ENCODE results near the gene ATXN1.
"Not testable (repeated sequence)": the region's sequence is repeated elsewhere in the genome, so short reads cannot be mapped to it uniquely, and the experiment has no call there.

The ATXN1 gene

DNA sequence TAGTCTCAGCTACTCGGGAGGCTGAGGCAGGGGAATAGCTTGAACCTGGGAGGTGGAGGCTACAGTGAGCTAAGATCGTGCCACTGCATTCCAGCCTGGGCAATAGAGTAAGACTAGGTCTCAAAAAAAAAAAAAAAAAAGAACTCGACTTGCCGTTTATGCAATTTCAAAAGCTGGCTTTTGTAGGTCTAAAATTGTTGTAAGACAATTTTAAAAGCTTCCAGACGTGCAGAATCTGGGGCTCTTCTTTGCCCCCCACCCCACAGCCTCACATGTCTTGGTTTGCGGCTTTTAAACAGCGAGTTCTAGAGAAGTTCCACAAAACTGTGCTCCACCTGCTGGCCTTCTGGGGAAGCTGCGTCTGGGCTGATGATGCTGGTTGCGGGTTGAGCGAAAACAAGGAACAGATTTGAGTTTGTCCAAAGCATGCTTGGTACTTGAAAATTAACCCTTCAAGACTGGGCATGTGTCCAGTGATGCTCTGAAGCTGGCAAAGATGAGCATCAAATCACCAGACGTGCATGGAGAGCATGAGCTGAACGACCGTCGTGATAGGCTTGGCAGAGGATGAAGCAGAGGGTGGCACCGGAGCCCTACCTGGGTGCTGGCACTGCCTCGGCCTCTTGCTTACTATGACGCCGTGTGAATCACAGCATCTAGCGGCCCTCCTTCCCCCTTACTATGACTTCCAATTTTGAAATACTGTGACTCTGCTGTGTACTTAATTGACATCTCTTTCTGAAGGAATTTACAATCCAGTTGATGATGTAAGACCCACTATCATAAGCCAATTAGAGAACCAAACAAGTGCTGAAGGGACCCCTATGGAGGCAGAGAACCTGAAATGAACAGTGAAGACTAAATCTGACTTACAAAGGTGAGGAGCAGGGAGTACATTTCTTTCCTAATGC is 351.5 kb downstream of the ATXN1 start:
- DNase-seq (ENCODE audit: low read depth) = no peak
- TF ChIP-seq, protein P1, sequence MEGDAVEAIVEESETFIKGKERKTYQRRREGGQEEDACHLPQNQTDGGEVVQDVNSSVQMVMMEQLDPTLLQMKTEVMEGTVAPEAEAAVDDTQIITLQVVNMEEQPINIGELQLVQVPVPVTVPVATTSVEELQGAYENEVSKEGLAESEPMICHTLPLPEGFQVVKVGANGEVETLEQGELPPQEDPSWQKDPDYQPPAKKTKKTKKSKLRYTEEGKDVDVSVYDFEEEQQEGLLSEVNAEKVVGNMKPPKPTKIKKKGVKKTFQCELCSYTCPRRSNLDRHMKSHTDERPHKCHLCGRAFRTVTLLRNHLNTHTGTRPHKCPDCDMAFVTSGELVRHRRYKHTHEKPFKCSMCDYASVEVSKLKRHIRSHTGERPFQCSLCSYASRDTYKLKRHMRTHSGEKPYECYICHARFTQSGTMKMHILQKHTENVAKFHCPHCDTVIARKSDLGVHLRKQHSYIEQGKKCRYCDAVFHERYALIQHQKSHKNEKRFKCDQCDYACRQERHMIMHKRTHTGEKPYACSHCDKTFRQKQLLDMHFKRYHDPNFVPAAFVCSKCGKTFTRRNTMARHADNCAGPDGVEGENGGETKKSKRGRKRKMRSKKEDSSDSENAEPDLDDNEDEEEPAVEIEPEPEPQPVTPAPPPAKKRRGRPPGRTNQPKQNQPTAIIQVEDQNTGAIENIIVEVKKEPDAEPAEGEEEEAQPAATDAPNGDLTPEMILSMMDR (IDR thresholded peaks at IDR 0.05; ENCODE audit: low read depth, low read length, missing control alignments) = peak; percentile 90
- H3K4me3 ChIP-seq (ENCODE audit: low read depth, low read length) = no peak overlapping the region

DNA sequence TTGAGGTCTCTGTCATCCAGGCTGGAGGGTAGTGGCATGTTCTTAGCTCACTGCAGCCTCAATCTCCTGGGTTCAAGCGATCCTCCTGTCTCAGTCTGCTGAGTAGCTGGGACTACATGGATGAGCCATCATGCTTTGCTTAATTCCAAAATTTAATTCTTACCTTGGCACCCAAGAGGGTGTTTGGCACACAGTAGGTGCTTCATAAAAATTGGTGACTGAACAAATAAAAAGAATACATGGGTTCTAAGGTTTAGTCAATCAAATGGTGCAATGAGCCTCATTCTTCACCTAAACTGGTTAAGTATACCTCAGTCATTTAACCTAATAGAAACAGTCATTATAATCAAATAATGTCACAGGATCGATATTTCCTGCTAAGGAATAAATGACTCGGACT is 352.5 kb downstream of the ATXN1 start:
- no peak overlapping the region for H3K4me3 ChIP-seq (ENCODE audit: low read depth, low read length)
- TF ChIP-seq, protein P1 (IDR thresholded peaks at IDR 0.05; ENCODE audit: low read depth, low read length, missing control alignments) = no peak

DNA sequence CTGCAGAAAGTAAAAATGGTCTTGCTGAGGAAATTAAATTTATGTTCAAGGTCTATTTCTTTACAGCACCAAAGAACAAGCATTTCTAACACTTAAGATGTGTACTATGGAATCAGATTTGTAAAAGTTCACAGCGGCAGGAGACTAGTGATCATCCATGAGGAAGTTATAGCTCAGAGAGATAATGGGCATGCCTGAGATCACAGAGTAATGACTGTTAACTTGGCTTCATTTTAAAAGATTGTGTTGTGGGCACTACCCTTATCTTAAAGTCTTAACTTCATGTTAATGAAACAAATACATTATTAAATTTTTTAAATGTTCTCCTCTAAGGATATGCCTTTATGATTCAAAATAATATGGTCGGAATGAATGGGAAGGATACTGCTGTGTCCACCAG is 354.3 kb downstream of the ATXN1 start:
- TF ChIP-seq, protein P1 (IDR thresholded peaks at IDR 0.05; ENCODE audit: low read depth, low read length, missing control alignments) = no peak
- DNase-seq (ENCODE audit: low read depth) = no peak
- no peak overlapping the region for H3K4me3 ChIP-seq (ENCODE audit: low read depth, low read length)

More for the DNA sequence above, 352.5 kb downstream of the ATXN1 start:
- no peak for DNase-seq (ENCODE audit: low read depth)

DNA sequence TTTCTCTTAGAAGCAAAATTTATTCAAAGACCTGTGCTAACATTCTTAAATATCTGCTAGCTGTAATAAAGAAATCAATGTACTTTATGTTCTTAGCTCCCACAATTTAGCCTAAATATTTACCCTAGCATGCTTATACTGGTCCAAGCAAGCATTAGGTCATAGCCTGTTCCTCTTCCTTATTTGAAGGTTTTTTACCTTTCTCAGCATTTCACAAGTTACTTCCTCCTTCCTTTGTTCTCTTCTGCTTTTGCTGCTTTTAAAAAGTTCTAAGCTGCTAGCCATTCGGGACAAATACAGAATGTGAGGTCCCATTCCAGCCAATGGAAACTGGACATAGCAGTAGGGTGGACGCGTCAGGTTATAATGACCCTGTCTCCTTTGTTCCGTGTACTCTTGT is 354.7 kb downstream of the ATXN1 start:
- DNase-seq (ENCODE audit: low read depth); H3K4me3 ChIP-seq (ENCODE audit: low read depth, low read length): not testable (repeated sequence)

DNA sequence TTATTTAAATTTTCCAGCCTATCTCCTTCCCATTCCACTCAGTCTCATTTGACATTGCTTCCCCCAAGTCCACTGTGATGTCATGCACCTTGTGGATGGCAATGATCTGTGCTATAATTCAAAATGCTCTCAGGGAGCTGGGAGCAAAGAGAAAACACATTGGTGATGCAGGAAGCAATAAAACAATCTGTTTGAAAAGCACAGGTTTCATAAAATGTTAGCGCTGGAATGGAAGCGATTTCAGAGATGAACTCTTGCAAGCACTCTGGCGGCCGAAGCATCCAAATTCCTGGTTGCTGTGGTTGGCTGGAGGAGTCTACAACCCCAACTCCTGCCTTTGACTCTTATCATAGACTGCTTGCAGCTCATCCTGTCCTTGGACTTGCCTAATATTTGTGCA is 355.9 kb downstream of the ATXN1 start:
- H3K4me3 ChIP-seq (ENCODE audit: low read depth, low read length) = no peak overlapping the region
- TF ChIP-seq, protein P1 (IDR thresholded peaks at IDR 0.05; ENCODE audit: low read depth, low read length, missing control alignments) = no peak
- DNase-seq (ENCODE audit: low read depth) = no peak

DNA sequence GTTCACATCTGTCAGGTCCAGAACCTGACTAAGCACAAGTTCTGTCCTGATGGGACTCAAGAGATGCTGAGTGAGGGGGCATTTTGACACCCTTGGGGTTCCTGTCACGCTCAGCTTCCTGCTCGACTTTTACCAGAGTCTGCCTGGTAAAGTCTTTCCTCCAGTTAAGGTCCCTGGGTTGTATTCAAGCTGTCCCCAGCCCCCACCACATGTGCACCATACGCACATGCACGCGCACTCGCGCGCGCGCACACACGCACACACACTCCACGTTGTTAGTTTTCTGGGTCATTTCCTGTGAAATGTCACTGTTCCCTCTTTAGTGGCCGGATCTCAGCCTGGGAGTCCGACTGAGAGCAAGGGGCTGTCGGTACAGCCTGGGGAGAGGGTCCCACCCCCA is 356.8 kb downstream of the ATXN1 start:
- no peak for DNase-seq (ENCODE audit: low read depth)
- TF ChIP-seq, protein P1 (IDR thresholded peaks at IDR 0.05; ENCODE audit: low read depth, low read length, missing control alignments) = no peak

DNA sequence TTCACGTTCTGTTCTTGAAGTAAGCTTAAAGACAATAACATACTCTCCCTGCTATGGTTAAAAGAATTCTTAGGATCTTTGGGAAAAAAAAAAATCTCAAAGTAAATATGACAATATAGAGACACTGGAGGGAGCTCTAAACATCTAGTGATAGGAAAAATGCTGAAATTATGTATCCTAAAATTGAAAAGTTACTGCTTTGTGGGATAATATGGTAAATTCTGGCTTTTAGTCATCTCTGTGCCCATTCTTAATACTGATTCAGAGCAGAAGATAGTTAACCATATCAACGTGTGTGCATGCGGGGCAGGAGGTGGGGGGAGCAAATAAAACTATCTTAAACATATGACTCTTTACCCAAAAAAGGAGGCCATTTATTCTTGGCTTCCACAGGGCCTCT is 357.4 kb downstream of the ATXN1 start:
- H3K4me3 ChIP-seq (ENCODE audit: low read depth, low read length) = no peak overlapping the region
- TF ChIP-seq, protein P1 (IDR thresholded peaks at IDR 0.05; ENCODE audit: low read depth, low read length, missing control alignments) = peak; percentile 7
- DNase-seq (ENCODE audit: low read depth) = no peak

More for the DNA sequence above, 356.8 kb downstream of the ATXN1 start:
- no peak overlapping the region for H3K4me3 ChIP-seq (ENCODE audit: low read depth, low read length)
